Activated naive CD4-positive, alpha-beta T cell treated with anti-CD3 and anti-CD28 coated beads, Interleukin-2, amount 50 U/mL, for 24 hours (primary cell): ENCODE measurements around the gene MT1A.
A peak's percentile ranks its signal among the peaks of the same experiment; 100 is the strongest.
"Not testable (repeated sequence)": the region's sequence is repeated elsewhere in the genome, so short reads cannot be mapped to it uniquely, and the experiment has no call there.

Experiments used
- H3K27ac Mint-ChIP-seq: one replicate; pipeline ENCODE4 v1.8.0; 2021; ENCODE audit warnings: mild to moderate bottlenecking, mixed read lengths
- H3K27me3 Mint-ChIP-seq: one replicate; pipeline ENCODE4 v1.8.0; 2021; ENCODE audit warnings: mixed read lengths
- H3K36me3 Mint-ChIP-seq: one replicate; pipeline ENCODE4 v1.8.0; 2021; ENCODE audit warnings: mixed read lengths
- H3K4me1 Mint-ChIP-seq: one replicate; pipeline ENCODE4 v1.8.0; 2021; ENCODE audit warnings: mixed read lengths
- H3K4me3 Mint-ChIP-seq: one replicate; pipeline ENCODE4 v1.8.0; 2021; ENCODE audit warnings: mild to moderate bottlenecking, mixed read lengths
- H3K9me3 Mint-ChIP-seq: one replicate; pipeline ENCODE4 v1.8.0; 2021; ENCODE audit warnings: mixed read lengths

Gene MT1A

GRCh38 chr16:56672761-56673536 lies 34.5 kb downstream of the MT1A start:
- H3K27me3 Mint-ChIP-seq: peaks cover 27% of the 10 kb centered on the region
- H3K36me3 Mint-ChIP-seq: no peaks in the 10 kb centered on the region
- H3K4me1 Mint-ChIP-seq: peaks cover 25% of the 10 kb centered on the region
- no peak overlapping the region for H3K4me3 Mint-ChIP-seq
- no peaks in the 10 kb centered on the region for H3K9me3 Mint-ChIP-seq
- no peak overlapping the region for H3K27ac Mint-ChIP-seq

GRCh38 chr16:56673921-56674320 lies 35.5 kb downstream of the MT1A start:
- peaks cover 19% of the 10 kb centered on the region for H3K27me3 Mint-ChIP-seq
- H3K4me1 Mint-ChIP-seq: peaks cover 16% of the 10 kb centered on the region
- peak overlapping the region; percentile 44 for H3K4me3 Mint-ChIP-seq
- H3K36me3 Mint-ChIP-seq: no peaks in the 10 kb centered on the region
- no peaks in the 10 kb centered on the region for H3K9me3 Mint-ChIP-seq
- H3K27ac Mint-ChIP-seq: no peak overlapping the region

DNA sequence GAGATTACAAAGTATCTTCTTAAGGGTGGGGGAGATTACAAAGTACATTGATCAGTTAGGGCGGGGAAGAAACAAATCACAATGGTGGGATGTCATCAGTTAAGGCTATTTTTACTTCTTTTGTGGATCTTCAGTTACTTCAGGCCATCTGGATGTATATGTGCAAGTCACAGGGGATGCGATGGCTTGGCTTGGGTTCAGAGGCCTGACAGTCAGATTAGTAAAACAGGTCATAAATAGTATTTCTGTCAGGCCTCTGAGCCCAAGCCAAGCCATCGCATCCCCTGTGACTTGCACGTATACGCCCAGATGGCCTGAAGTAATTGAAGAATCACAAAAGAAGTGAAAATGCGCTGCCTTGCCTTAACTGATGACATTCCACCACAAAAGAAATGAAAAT lies 36.1 kb downstream of the MT1A start:
- Mint-ChIP-seq H3K27me3 (peaks cover 14% of the 10 kb centered on the region), H3K4me3 (peak overlapping the region; percentile 44), H3K4me1 (peaks cover 13% of the 10 kb centered on the region)
- H3K9me3 Mint-ChIP-seq, H3K27ac Mint-ChIP-seq, H3K36me3 Mint-ChIP-seq: not testable (repeated sequence)

DNA sequence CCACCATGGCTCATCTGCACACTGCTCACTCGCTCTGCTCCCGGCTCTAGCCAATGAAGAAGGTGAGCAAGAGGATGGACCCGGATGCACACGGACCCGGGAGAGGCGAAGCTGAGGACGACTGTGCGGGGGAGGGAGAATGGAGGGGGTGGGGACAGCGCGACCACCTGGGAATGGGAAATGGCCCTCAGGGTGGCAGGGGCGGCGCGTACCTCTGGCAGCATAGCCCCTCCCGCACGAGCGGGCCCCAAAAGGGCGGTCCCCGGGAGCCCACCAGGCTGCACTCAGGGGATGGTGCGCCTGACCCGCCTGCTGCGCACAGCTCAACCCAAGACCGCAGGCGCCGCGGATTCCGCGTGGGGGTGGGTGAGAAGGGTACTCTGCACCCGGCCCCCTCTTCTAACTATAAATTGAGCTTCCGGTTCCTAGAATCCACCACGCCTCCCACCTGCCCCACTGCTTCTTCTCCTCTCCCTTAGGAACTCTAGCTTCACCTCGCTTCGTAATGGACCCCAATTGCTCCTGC lies 37.3 kb downstream of the MT1A start:
- Mint-ChIP-seq H3K4me3 (peak overlapping the region; percentile 78), H3K9me3 (no peaks in the 10 kb centered on the region), H3K36me3 (no peaks in the 10 kb centered on the region), H3K27ac (peak overlapping the region; percentile 41), H3K27me3 (peaks cover 11% of the 10 kb centered on the region), H3K4me1 (peaks cover 10% of the 10 kb centered on the region)

DNA sequence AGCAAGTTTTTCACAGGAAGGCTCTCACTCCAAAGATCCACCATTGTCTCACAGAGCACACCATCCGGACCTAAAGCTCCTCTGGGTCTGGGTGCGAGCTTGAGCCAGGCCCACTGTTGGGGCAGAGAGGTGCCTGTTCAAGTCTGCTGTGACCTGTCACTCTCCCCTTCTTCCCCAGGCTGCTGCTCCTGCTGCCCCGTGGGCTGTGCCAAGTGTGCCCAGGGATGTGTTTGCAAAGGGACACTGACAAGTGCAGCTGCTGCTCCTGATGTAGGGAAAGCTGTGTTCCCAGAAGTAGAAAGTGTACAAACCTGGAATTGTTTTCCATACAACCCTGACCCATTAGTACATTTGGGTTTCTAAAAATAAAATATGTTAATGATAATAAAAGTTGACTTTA lies 39.0 kb downstream of the MT1A start:
- H3K9me3 Mint-ChIP-seq: no peaks in the 10 kb centered on the region
- peaks cover 18% of the 10 kb centered on the region for H3K4me1 Mint-ChIP-seq
- H3K4me3 Mint-ChIP-seq: no peak overlapping the region
- no peak overlapping the region for H3K27ac Mint-ChIP-seq
- no peaks in the 10 kb centered on the region for H3K36me3 Mint-ChIP-seq
- peaks cover 3% of the 10 kb centered on the region for H3K27me3 Mint-ChIP-seq

DNA sequence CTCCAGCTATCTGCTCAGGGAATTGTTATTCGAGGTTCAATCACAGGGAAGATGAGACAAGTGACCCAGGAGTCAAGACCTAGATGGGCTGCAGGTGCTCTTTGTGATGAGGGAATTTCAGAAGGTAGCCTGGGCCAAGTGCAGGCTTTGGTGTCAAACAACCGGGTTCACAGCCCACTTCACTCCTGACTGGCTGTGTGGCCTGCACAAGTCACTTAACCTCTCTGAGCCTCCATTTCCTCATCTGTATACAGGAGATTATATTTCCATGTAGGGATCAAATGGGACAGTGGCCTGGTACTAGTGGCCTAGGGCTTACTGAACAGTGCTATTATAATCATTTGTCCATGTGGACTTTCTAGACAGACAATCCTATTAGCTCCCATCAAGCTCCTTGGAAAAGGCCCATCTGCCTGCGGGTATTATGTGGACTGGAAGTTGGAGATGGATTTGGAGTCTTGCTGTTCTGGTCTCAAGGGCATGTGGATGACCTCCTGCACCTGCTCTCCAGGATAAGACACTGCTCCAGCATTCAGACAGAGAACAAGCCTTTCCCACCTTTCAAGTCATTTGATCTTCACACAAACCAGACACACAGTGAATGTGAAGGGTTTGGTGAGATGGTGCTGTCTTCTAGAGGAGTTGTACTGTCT lies 40.7 kb downstream of the MT1A start:
- Mint-ChIP-seq H3K27me3 (no peaks in the 10 kb centered on the region), H3K36me3 (no peaks in the 10 kb centered on the region), H3K9me3 (no peaks in the 10 kb centered on the region), H3K27ac (no peak overlapping the region), H3K4me1 (peaks cover 26% of the 10 kb centered on the region), H3K4me3 (no peak overlapping the region)

DNA sequence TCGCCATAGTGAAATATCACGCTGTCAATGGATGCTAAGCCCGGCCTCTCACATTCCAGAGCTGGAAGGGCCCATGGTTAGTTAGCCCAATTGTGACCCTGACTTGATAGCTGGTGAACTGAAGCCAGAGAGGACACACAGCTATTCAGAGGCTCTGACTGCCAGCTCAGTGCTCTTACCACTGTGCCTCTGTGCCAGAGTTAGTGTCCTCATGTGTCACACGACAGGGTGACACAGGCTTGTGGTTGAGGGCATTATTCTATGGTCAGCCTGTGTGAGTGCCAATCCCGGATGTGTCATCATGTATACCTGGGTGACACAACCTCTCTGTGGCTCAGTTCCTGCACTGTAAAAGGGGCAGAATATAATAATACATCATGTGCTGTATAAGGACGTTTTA lies 41.4 kb downstream of the MT1A start:
- peaks cover 27% of the 10 kb centered on the region for H3K4me1 Mint-ChIP-seq
- no peaks in the 10 kb centered on the region for H3K27me3 Mint-ChIP-seq
- H3K36me3 Mint-ChIP-seq: peaks cover 3% of the 10 kb centered on the region
- no peak overlapping the region for H3K4me3 Mint-ChIP-seq
- H3K27ac Mint-ChIP-seq: no peak overlapping the region
- no peaks in the 10 kb centered on the region for H3K9me3 Mint-ChIP-seq

GRCh38 chr16:56681939-56682702 lies 43.7 kb downstream of the MT1A start, which contains the start of gene MT1X:
MT1X (plus strand) TSS chr16:56682470; CDS start chr16:56682541, 71 bp downstream.
- H3K27me3 Mint-ChIP-seq: no peaks in the 10 kb centered on the region
- peaks cover 21% of the 10 kb centered on the region for H3K4me1 Mint-ChIP-seq
- H3K9me3 Mint-ChIP-seq: no peaks in the 10 kb centered on the region
- peak within 1 kb of the TSS; percentile 97 for H3K4me3 Mint-ChIP-seq
- H3K27ac Mint-ChIP-seq: peak within 1 kb of the TSS; percentile 94
- peaks cover 6% of the 10 kb centered on the region for H3K36me3 Mint-ChIP-seq

- no peaks in the 10 kb centered on the region for H3K9me3 Mint-ChIP-seq
- peak overlapping the region; percentile 94 for H3K27ac Mint-ChIP-seq
- no peaks in the 10 kb centered on the region for H3K27me3 Mint-ChIP-seq
- H3K4me1 Mint-ChIP-seq: peaks cover 21% of the 10 kb centered on the region
- H3K4me3 Mint-ChIP-seq: peak overlapping the region; percentile 97
- peaks cover 6% of the 10 kb centered on the region for H3K36me3 Mint-ChIP-seq
Observed at GRCh38 chr16:56682703-56683397, 44.4 kb downstream of the MT1A start.

DNA sequence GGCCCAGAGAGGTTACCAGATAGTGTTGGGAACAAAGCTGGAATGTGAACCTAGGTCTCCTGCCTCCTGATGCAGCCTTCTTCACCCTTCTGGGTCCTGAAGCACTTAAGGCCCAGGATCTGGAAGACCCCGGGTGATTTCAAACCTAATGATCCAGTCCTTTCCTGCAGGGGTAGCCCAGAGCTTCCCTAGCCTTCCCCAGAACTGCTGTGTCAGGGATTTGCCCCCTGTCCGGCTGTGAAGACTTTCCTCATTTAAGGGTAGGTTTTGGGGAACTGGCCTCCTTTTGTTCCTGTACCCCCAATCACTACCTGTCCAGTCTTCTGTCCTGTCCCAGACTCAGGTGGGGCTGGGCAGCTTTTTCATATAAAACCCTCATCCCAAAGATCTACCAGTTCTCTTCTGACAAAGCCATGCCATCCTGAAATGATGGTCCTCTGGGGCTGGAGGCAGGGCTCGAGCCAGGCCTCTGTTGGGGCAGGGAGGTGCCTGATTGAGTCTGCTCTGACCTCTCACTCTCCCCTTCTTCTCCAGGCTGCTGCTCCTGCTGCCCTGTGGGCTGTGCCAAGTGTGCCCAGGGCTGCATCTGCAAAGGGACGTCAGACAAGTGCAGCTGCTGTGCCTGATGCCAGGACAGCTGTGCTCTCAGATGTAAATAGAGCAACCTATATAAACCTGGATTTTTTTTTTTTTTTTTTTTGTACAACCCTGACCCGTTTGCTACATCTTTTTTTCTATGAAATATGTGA lies 45.1 kb downstream of the MT1A start:
- Mint-ChIP-seq H3K4me3 (peak overlapping the region; percentile 97), H3K36me3 (peaks cover 6% of the 10 kb centered on the region), H3K27me3 (no peaks in the 10 kb centered on the region), H3K9me3 (no peaks in the 10 kb centered on the region), H3K27ac (no peak overlapping the region), H3K4me1 (peaks cover 21% of the 10 kb centered on the region)

GRCh38 chr16:56684256-56684925 lies 45.9 kb downstream of the MT1A start:
- H3K9me3 Mint-ChIP-seq: no peaks in the 10 kb centered on the region
- peak overlapping the region; percentile 97 for H3K4me3 Mint-ChIP-seq
- H3K27me3 Mint-ChIP-seq: no peaks in the 10 kb centered on the region
- H3K4me1 Mint-ChIP-seq: peaks cover 21% of the 10 kb centered on the region
- no peak overlapping the region for H3K27ac Mint-ChIP-seq
- peaks cover 6% of the 10 kb centered on the region for H3K36me3 Mint-ChIP-seq

- no peaks in the 10 kb centered on the region for H3K27me3 Mint-ChIP-seq
- peaks cover 21% of the 10 kb centered on the region for H3K4me1 Mint-ChIP-seq
- H3K4me3 Mint-ChIP-seq: no peak overlapping the region
- H3K9me3 Mint-ChIP-seq: no peaks in the 10 kb centered on the region
- no peak overlapping the region for H3K27ac Mint-ChIP-seq
- H3K36me3 Mint-ChIP-seq: peaks cover 6% of the 10 kb centered on the region
Observed at GRCh38 chr16:56684926-56685590, 46.6 kb downstream of the MT1A start.

DNA sequence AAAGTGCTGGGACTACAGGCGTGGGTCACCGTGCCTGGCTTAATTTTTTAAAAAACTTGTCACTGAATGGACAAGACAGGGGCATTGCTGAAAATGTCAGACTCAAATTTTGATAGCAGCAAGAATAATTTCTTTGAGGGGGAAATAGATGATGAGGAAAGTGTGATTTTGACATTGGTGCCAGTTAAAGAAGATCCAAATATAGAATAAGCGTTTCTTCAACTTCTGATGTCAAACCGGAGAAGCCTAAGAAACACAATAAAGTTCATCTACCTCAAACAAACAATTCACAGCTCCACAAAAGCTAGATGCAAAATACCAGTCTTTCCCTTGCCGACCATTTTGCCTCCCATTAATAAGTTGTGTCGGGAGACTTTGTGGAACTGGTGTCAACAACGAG lies 48.3 kb downstream of the MT1A start:
- Mint-ChIP-seq H3K36me3 (peaks cover 6% of the 10 kb centered on the region), H3K9me3 (no peaks in the 10 kb centered on the region), H3K27me3 (no peaks in the 10 kb centered on the region), H3K27ac (no peak overlapping the region), H3K4me3 (no peak overlapping the region), H3K4me1 (peaks cover 15% of the 10 kb centered on the region)

DNA sequence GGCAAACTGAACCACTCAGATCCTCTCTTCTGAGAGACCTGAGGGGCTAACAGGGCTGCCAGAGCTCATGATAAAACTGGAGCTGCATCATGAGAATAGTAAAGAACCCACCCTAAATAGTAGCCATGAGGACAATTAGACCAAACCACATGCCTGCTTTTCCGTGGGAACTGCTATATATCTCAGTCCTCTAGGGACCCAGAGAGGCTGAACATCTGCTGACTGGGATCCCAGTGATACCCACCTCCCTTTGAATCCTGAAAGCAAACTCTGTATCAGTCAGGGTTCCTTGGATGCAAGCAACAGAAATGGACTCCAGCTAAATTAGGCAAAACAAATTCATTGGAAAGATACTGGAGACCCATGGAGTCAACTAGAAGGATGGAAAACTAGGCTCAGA lies 50.3 kb downstream of the MT1A start:
- H3K27me3 Mint-ChIP-seq: no peaks in the 10 kb centered on the region
- no peak overlapping the region for H3K27ac Mint-ChIP-seq
- H3K4me3 Mint-ChIP-seq: no peak overlapping the region
- H3K36me3 Mint-ChIP-seq: peaks cover 6% of the 10 kb centered on the region
- peaks cover 7% of the 10 kb centered on the region for H3K4me1 Mint-ChIP-seq
- no peaks in the 10 kb centered on the region for H3K9me3 Mint-ChIP-seq
